PC-3 (cell line): Measurements from ENCODE around the gene CSN3. TPM values are rescaled to one million over a fixed set of nuclear protein-coding genes. Genes with fewer than 3 reads are reported as not detected.

Experiments
- ATAC-seq: fragments of 200-7000 bp; cut with Tn5 transposase; 2 replicates; pipeline ENCODE4 v1.9.1; 2020; ENCODE audit warnings: mild to moderate bottlenecking, moderate library complexity
- BruUV-seq: library from RNA; stranded (reverse); fragments of 400-500 nt; replicated peaks from 2 replicates; lab custom pipeline; 2021; lab: Mats Ljungman, UMichigan
- CTCF ChIA-PET: fragments of 300-600 bp; sonication (Branson Sonifier 250); formaldehyde crosslinking; loops from one replicate; lab custom pipeline; 2022; ENCODE audit warnings: antibody characterized with exemption; lab: Charles Lee
- POLR2A ChIA-PET: fragments of 300-600 bp; sonication (Branson Sonifier 250); formaldehyde crosslinking; loops from one replicate; lab custom pipeline; 2022; ENCODE audit warnings: antibody characterized with exemption; ENCODE audit not compliant: unreplicated experiment; lab: Charles Lee
- DNase-seq: peaks from one replicate; pipeline ENCODE4 v3.0.0-alpha.2; 2015
- H2AFZ ChIP-seq: fragments of 300-600 bp; sonication (generic); 2 replicates; pipeline ENCODE4 v1.6.0; 2016; ENCODE audit warnings: antibody characterized with exemption, low read length
- H3F3A ChIP-seq: fragments of 300-600 bp; sonication (generic); one replicate; pipeline ENCODE4 v1.6.0; 2017; ENCODE audit warnings: antibody characterized with exemption, low read length, control low read depth, mild to moderate bottlenecking; ENCODE audit not compliant: unreplicated experiment
- H3K27ac ChIP-seq: fragments of 300-600 bp; sonication (generic); 2 replicates; pipeline ENCODE4 v1.5.1; 2016; ENCODE audit warnings: mild to moderate bottlenecking, low read length
- H3K27me3 ChIP-seq: fragments of 300-600 bp; sonication (generic); 2 replicates; pipeline ENCODE4 v1.6.1; 2016; ENCODE audit warnings: low read length, mixed read lengths
- H3K36me3 ChIP-seq: fragments of 300-600 bp; sonication (generic); 2 replicates; pipeline ENCODE4 v1.6.1; 2016; ENCODE audit warnings: low read depth, mixed run types, low read length, mixed read lengths
- H3K4me1 ChIP-seq: fragments of 300-600 bp; sonication (generic); 2 replicates; pipeline ENCODE4 v1.5.1; 2016; ENCODE audit warnings: low read length; ENCODE audit not compliant: insufficient read depth
- H3K4me2 ChIP-seq: fragments of 300-600 bp; sonication (generic); 2 replicates; pipeline ENCODE4 v1.6.0; 2016; ENCODE audit warnings: low read length
- H3K4me3 ChIP-seq: fragments of 300-600 bp; sonication (generic); 2 replicates; pipeline ENCODE4 v1.5.1; 2016; ENCODE audit warnings: mild to moderate bottlenecking, low read length, mixed read lengths
- H3K79me2 ChIP-seq: fragments of 300-600 bp; sonication (generic); 2 replicates; pipeline ENCODE4 v1.6.1; 2017; ENCODE audit warnings: low read length, mixed read lengths
- H3K9ac ChIP-seq: fragments of 300-600 bp; sonication (generic); 2 replicates; pipeline ENCODE4 v1.6.0; 2016; ENCODE audit warnings: mild to moderate bottlenecking, low read length
- H3K9me2 ChIP-seq: fragments of 300-600 bp; sonication (generic); replicated peaks from 2 replicates; pipeline ENCODE4 v1.6.1; 2016; ENCODE audit warnings: mixed run types, low read length, mixed read lengths
- H3K9me3 ChIP-seq: fragments of 300-600 bp; sonication (generic); 2 replicates; pipeline ENCODE4 v1.6.1; 2016; ENCODE audit warnings: low read length, mixed read lengths
- H4K20me1 ChIP-seq: fragments of 300-600 bp; sonication (generic); 2 replicates; pipeline ENCODE4 v1.6.1; 2016; ENCODE audit warnings: low read length, mixed read lengths
- EZH2 ChIP-seq: fragments of 300-600 bp; sonication (generic); IDR thresholded peaks from one replicate; pipeline ENCODE4 v1.6.1; 2017; ENCODE audit warnings: antibody characterized with exemption, mild to moderate bottlenecking, low read length; ENCODE audit not compliant: unreplicated experiment
- EZH2phosphoT487 ChIP-seq: fragments of 300-600 bp; sonication (generic); IDR thresholded peaks from 2 replicates; pipeline ENCODE4 v1.6.1; 2018; ENCODE audit warnings: mild to moderate bottlenecking, antibody characterized with exemption, low read length, borderline replicate concordance
- intact Hi-C: fragments of 100-400 bp; cut with micrococcal nuclease; formaldehyde crosslinking; loops from 2 replicates; pipeline ENCODE4 v1.9.0; 2023
- total RNA-seq: library from RNA; depleted of rRNA; stranded (reverse); fragments of >200 nt; gene quantifications from 2 replicates; pipeline ENCODE4 v1.2.3, GENCODE V29; 2014
- TF ChIP-seq, protein P1 (sequence below): fragments of 300-600 bp; sonication (generic); conservative IDR thresholded peaks from 2 replicates; pipeline ENCODE4 v1.5.1; 2017; ENCODE audit warnings: antibody characterized with exemption, low read depth, mild to moderate bottlenecking, low read length

Gene CSN3
- total RNA-seq, 1 experiment from 2014 or later, result not detected

DNA sequence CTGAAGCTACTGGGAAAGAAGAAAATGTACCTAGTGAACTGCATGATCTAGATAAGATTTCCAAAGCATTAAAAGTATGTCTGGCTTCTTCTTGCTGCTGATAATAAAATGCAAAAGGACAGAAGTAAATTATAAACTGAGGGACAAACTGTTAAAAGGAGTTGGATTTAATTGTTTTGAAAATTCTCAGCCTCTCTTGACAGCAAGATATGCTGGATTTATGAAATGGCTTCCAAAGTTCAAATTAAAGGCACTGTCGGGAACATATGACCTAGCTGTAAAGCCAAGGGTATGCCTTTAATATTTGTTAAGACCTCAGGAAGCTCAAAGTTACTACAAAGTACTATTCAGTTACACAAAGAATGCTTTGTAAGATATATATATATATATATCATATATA, 46.3 kb downstream of the CSN3 start:
- no peak for DNase-seq
- Histone ChIP-seq H3K27me3 (peaks cover 20% of the 10 kb centered on the region), H3K9me3 (no peaks in the 10 kb centered on the region), H3K27ac (no peak overlapping the region), H3K36me3 (no peaks in the 10 kb centered on the region), H4K20me1 (no peaks in the 10 kb centered on the region), H3K4me3 (no peak overlapping the region), H3K9me2 (no peaks in the 10 kb centered on the region), H3K79me2 (no peaks in the 10 kb centered on the region), H3K4me2 (no peak overlapping the region), H2AFZ (no peak overlapping the region), H3K4me1 (no peaks in the 10 kb centered on the region), H3F3A (no peaks in the 10 kb centered on the region), H3K9ac (no peak overlapping the region)
- ChIA-PET CTCF (no interaction called here), POLR2A (no interaction called here)
- ATAC-seq, result no peak
- intact Hi-C loops, result no loop called here
- no TSS peak for BruUV-seq
- TF ChIP-seq, protein P1, sequence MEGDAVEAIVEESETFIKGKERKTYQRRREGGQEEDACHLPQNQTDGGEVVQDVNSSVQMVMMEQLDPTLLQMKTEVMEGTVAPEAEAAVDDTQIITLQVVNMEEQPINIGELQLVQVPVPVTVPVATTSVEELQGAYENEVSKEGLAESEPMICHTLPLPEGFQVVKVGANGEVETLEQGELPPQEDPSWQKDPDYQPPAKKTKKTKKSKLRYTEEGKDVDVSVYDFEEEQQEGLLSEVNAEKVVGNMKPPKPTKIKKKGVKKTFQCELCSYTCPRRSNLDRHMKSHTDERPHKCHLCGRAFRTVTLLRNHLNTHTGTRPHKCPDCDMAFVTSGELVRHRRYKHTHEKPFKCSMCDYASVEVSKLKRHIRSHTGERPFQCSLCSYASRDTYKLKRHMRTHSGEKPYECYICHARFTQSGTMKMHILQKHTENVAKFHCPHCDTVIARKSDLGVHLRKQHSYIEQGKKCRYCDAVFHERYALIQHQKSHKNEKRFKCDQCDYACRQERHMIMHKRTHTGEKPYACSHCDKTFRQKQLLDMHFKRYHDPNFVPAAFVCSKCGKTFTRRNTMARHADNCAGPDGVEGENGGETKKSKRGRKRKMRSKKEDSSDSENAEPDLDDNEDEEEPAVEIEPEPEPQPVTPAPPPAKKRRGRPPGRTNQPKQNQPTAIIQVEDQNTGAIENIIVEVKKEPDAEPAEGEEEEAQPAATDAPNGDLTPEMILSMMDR, result no peak
- no peak for TF ChIP-seq EZH2phosphoT487
- TF ChIP-seq EZH2, result no peak

DNA sequence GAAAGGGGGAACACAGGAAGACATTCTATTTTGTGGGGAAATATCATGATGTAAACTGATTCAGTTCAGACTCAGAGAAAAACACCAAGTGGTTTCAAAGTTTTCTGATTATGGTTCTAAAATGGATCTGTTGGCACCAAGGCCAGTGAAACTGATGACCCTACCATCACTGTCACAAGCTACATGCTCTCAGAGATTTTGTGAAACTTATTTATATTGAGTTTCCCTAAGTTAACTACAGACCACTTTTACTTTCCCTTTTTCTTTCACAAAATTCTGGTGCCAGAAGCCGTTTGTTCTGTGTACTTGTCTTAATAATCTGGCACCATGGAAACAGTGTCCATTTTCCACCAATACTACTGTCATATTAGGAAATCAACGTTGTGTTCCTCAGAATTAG, 48.9 kb downstream of the CSN3 start:
- ChIA-PET POLR2A (no interaction called here), CTCF (no interaction called here)
- Histone ChIP-seq H3F3A (no peaks in the 10 kb centered on the region), H3K27ac (no peak overlapping the region), H3K9ac (no peak overlapping the region), H3K4me2 (no peak overlapping the region), H4K20me1 (no peaks in the 10 kb centered on the region), H3K4me3 (no peak overlapping the region), H3K27me3 (peaks cover 20% of the 10 kb centered on the region), H3K9me2 (no peaks in the 10 kb centered on the region), H2AFZ (no peak overlapping the region), H3K79me2 (no peaks in the 10 kb centered on the region), H3K36me3 (no peaks in the 10 kb centered on the region), H3K4me1 (no peaks in the 10 kb centered on the region), H3K9me3 (no peaks in the 10 kb centered on the region)
- intact Hi-C loops, result no loop called here
- no peak for ATAC-seq
- BruUV-seq, result no TSS peak
- DNase-seq, result no peak
- no peak for TF ChIP-seq EZH2
- no peak for TF ChIP-seq EZH2phosphoT487
- TF ChIP-seq, protein P1, result no peak

DNA sequence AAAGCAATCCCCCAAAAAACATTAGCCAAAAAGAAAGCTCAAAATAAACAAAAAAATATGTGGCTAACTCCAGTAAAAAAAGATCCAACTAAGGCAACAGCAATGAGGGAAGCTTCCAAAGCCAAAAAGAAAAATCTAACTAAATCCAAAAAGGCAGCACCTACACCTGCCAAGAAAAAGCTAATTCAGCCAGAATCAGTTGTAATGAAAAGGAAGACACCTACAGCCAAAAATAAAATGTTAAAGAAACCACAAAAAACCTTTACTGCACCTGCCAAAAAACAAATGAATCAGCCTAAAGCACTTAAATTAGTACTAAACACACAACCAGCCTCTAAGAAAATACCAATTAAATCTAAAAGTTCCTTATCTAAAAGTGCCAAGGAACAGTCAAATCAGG, 55.2 kb downstream of the CSN3 start:
- TF ChIP-seq, protein P1, result no peak
- TF ChIP-seq EZH2, result no peak
- TF ChIP-seq EZH2phosphoT487, result no peak
- Histone ChIP-seq H3K79me2 (no peaks in the 10 kb centered on the region), H2AFZ (no peak overlapping the region), H3K4me2 (no peak overlapping the region), H3K4me1 (no peaks in the 10 kb centered on the region), H3K9ac (no peak overlapping the region), H3K9me3 (no peaks in the 10 kb centered on the region), H4K20me1 (no peaks in the 10 kb centered on the region), H3K27me3 (peaks cover 6% of the 10 kb centered on the region; the same call in 1 of the 2 replicates), H3K36me3 (no peaks in the 10 kb centered on the region), H3F3A (no peaks in the 10 kb centered on the region), H3K27ac (no peak overlapping the region), H3K4me3 (no peak overlapping the region), H3K9me2 (no peaks in the 10 kb centered on the region)
- BruUV-seq, result no TSS peak
- no peak for ATAC-seq
- intact Hi-C loops, result no loop called here
- ChIA-PET POLR2A (interaction anchor here (0.7 kb wide), 1 partner anchor 379 kb away, joined by 8 read pairs; no protein-coding TSS in a partner anchor), CTCF (no interaction called here)
- DNase-seq, result no peak
